Cardiac fibroblast (primary cell): ENCODE data around the gene VPS16.

Experiments
- DNase-seq, 2 donors: peaks; one replicate each; pipeline versions ENCODE4 v3.0.0 to v3.0.0-alpha.2; 2010; ENCODE audit warnings: low read depth in 2 of 2
- H3K4me3 ChIP-seq, 2 donors: replicated peaks in 1 of 2; 1 replicate in 1 of 2; 2 replicates in 1 of 2; pipeline ENCODE4 v1.5.1; 2011; ENCODE audit warnings: low read depth in 2 of 2, low read length in 2 of 2, mild to moderate bottlenecking in 2 of 2, moderate library complexity in 1 of 2
- TF ChIP-seq, protein P1 (sequence below): IDR thresholded peaks from one replicate; pipeline ENCODE4 v1.5.1; 2011; ENCODE audit warnings: low read depth, mild to moderate bottlenecking, low read length, inconsistent platforms

The VPS16 gene

DNA sequence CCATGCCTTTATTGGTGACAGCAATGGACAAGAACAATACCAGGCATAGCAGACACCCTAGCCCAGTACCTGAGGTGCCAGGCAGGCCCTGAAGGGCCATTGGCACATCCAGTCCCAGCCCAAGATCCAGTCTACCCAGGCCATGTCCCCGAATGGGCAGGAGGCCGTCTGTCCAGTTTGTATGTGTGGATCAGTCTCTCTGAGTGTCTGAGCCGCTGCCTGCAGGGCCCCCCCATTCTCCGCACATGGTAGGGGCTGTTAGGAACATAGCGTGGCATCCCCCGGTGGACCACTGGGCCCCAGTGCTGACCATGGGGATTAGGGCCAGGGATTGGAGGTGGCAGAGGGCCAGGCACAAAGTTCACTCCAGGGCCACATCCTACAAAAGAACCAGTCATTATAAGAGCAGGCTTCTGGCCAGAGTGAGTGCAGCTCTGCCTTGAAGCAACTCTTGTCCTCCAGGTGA lies 5.2 kb upstream of the VPS16 start:
- no peak overlapping the region for H3K4me3 ChIP-seq
- DNase-seq = no peak
- TF ChIP-seq, protein P1, sequence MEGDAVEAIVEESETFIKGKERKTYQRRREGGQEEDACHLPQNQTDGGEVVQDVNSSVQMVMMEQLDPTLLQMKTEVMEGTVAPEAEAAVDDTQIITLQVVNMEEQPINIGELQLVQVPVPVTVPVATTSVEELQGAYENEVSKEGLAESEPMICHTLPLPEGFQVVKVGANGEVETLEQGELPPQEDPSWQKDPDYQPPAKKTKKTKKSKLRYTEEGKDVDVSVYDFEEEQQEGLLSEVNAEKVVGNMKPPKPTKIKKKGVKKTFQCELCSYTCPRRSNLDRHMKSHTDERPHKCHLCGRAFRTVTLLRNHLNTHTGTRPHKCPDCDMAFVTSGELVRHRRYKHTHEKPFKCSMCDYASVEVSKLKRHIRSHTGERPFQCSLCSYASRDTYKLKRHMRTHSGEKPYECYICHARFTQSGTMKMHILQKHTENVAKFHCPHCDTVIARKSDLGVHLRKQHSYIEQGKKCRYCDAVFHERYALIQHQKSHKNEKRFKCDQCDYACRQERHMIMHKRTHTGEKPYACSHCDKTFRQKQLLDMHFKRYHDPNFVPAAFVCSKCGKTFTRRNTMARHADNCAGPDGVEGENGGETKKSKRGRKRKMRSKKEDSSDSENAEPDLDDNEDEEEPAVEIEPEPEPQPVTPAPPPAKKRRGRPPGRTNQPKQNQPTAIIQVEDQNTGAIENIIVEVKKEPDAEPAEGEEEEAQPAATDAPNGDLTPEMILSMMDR = no peak

DNA sequence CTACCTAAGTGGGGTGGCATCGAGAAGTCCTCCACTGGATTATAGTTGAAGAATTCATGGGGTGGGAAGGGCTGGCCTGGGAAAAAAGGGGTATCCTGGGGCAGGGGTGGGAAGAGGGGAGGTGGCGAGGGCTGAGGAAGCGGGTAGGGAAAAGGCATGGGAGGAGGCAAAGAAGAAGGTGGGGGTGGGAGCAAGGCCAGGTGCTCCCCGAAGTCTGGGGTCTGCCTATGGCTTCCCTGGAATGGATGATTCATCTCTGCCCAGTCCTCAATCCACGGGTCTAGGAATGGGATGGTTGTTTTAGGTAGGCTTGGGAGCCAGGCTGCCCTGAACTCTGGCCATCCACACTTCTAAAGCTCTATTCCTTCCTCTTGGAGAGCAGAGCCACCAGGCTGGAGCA lies 4.5 kb upstream of the VPS16 start:
- no peak overlapping the region for H3K4me3 ChIP-seq
- no peak for DNase-seq
- TF ChIP-seq, protein P1 = no peak

DNA sequence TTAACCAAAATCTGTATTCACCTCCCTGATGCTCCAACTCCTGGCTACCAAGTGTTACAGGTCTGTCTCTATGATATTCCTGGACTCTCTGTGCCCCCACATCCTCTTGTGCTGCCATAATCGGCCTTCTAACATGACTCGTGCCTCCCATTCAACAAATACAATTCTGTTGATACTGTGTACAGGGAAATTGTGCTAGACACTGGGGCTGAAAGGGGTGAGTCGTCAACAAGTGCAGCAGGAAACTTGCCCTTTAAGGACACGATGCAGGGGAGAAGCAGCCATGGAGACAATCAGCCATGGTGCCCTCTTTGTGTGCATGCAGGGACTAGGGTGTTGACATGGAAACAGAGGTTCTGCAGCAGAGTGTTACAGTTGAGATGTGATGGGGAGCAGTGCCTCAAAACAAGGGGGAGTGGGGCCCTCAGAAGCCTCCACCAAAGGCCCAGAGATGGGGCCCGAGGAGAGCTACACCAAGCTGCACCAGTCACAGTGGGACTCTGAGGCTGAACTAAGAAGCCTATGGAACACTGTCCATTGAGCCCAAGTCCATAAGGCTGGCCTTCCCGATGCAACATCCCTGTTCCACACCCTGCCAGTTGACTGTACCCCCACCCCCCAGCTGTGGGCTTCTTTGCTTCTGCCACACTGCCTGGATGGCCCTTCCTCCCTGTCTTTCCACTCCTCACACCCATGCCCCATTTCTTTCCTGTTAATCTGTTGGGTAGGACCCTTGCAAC lies 3.2 kb upstream of the VPS16 start:
- TF ChIP-seq, protein P1 = no peak
- no peak overlapping the region for H3K4me3 ChIP-seq
- DNase-seq = no peak

DNA sequence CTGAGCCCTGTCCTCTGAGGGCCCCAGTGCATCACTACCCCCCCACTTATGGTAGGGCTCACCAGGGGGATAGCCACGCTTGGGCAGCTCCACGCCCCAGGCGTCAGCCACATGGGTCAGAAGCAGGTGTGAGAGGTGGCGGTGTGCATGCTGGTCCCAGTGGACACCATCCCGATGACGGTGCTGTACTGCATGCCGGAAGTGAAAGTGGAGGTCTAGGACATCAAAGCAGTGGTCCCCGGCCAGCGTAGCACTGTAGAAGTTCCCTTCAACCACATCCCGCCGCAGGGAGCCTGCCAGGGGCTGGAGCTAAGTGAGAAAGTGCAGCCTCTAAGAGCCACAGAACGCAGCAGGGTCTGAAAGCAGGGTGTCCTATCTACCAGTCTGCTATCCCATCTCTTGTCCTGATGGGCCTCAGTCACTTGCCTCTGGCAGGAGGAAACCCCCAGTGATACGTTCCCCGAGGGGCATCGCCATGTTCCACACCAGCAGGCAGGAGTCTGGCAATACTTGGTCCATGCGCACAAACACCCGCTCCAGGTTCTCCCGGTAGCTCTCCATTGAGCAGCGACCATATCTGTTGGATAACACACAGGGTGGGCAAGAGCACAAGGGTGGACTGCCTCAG lies 2.3 kb upstream of the VPS16 start:
- DNase-seq = no peak
- TF ChIP-seq, protein P1 = no peak
- H3K4me3 ChIP-seq = no peak overlapping the region

DNA sequence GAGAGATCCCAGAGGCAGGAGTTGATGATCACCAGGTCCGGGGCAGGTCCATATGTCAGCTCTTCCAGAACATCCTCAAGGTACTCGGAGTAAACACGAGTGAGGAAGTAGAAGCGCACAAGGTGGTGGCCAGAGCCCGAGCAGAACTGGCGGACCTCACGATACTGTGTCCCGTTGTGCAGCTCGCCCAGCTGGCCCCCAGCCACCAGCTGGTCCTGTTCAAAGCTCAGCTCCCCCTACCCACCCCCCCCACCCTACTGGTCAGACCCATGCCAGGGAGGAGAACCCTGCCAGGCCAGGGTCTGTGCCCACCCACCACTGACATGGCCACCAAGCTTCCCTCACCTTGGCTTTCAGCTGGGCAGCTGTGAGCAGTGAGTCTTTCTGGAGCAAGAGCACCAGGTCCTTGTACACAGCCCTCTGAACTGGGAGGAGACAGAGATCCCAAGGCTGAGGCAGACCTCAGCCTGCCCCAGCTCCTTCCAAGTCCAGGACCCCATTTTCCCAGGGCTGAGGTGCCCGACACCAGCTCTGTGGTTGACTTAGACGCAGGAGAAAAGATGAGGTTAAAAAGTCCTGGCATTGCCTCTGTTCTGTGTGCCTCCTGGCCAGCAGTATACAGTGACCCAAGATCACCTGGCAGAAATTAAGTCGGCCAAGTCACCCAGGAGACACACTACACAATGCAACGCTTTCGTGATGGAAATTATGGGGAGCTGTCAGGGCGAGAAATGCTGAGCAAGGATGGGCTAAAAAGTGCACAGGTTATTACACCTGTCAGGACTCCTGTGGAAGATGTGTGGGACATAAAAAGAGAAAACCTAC lies 1.5 kb upstream of the VPS16 start:
- no peak for DNase-seq
- no peak overlapping the region for H3K4me3 ChIP-seq
- TF ChIP-seq, protein P1 = no peak

DNA sequence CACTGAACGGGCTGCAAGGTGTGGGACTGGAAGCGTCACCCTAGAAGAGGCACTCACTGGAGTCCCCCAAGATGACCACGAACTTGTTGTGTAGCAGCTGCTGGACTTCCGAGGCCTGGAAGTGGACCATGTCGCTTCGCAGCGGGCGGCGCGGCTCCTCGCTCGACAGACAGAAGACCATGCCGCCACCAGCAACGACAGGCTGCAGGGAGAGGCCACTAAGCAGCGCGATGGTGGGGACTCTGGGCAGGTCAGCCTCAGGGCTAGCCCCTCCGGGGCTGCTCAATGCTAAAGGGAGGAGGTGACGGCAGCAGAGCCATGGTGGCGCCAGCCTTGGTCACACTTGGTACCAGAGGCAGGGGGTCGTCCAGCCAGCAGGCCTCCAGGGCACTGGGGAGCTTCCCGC lies 810 bp upstream of the VPS16 start:
- no peak for DNase-seq
- H3K4me3 ChIP-seq = peak overlapping the region; percentile 88 to 92
- TF ChIP-seq, protein P1 = no peak
